Right lobe of liver (tissue), 6 donors: ENCODE measurements around the gene BRD1. TPM values are rescaled to one million over a fixed set of nuclear protein-coding genes. Genes with fewer than 3 reads are reported as not detected.

ENCODE experiments used
- ATAC-seq, 4 donors: fragments of 200-7000 bp; cut with Tn5 transposase; one replicate each; pipeline ENCODE4 v1.9.1; 2020; ENCODE audit warnings: mild to moderate bottlenecking in 4 of 4, moderate library complexity in 4 of 4
- DNase-seq, 3 donors: peaks; one replicate each; pipeline ENCODE4 v3.0.0-alpha.2; 2020
- H3K27ac ChIP-seq, 3 donors: fragments of 200-600 bp; one replicate each; pipeline ENCODE4 v1.8.0; 2022
- H3K27me3 ChIP-seq, 2 donors: fragments of 200-600 bp; one replicate each; pipeline ENCODE4 v1.8.0; 2022
- H3K36me3 ChIP-seq, 4 donors: fragments of 200-600 bp; sonication (generic) in 1 of 4; one replicate each; pipeline versions ENCODE4 v1.5.1 to v1.8.0; 2017 to 2022; ENCODE audit warnings: control low read depth in 1 of 4
- H3K4me1 ChIP-seq, 4 donors: fragments of 200-600 bp; sonication (generic) in 1 of 4; one replicate each; pipeline versions ENCODE4 v1.5.1 to v1.8.0; 2017 to 2022; ENCODE audit warnings: control low read depth in 1 of 4
- H3K4me3 ChIP-seq, 3 donors: fragments of 200-600 bp; one replicate each; pipeline ENCODE4 v1.8.0; 2022
- H3K9me3 ChIP-seq, 4 donors: fragments of 200-600 bp; sonication (generic) in 1 of 4; one replicate each; pipeline versions ENCODE4 v1.5.1 to v1.8.0; 2017 to 2022; ENCODE audit warnings: control low read depth in 1 of 4
- POLR2A ChIP-seq: fragments of 450-650 bp; IDR thresholded peaks from one replicate; pipeline ENCODE4 v1.6.1; 2017; ENCODE audit warnings: antibody characterized with exemption, mild to moderate bottlenecking
- WGBS: methylation state at CpG from one replicate; pipeline ENCODE4 v1.1.6; 2018; ENCODE audit warnings: low coverage, low lambda C conversion rate; ENCODE audit not compliant: insufficient coverage; ENCODE audit errors: missing lambda C conversion rate; 5-methylcytosine and 5-hydroxymethylcytosine counted together
- intact Hi-C, 2 donors: fragments of 100-400 bp; cut with DNase I; formaldehyde crosslinking; loops; one replicate each; pipeline versions ENCODE4 v1.11.2 to v1.14.1; 2022
- long read RNA-seq: library from polyadenylated mRNA; unstranded; transcript quantifications from one replicate; pipeline ENCODE4 v2.0.0, GENCODE V29; 2019
- total RNA-seq, 6 experiments: library from RNA; depleted of rRNA in 2 of 6; stranded (reverse); fragments of >200 nt in 2 of 6; fragmentation: NEBNext Ultra II Directional in 3 of 6; extraction: Animal tissue kit (Norgen Biotek cat#: 25700) in 3 of 6; gene quantifications; one replicate each; pipeline versions ENCODE4 v1.1.0 to v1.2.4, GENCODE V29; 2016 to 2023
- TF ChIP-seq, protein P1 (sequence below), 4 donors: fragments of 200-600 bp in 3 of 4; fragments of 450-650 bp in 1 of 4; IDR thresholded peaks; one replicate each; pipeline versions ENCODE4 v1.5.1 to v1.8.0; 2016 to 2022; ENCODE audit warnings: antibody characterized with exemption in 4 of 4, mild to moderate bottlenecking in 2 of 4
- donor health status: DM: no; HTN: yes; CAD: no.
- donor health status: DM: no; HTN: no; CAD: no.
- donor health status: DM: no; HTN: no; CAD: no.
- donor health status: DM: no; HTN: yes; CAD: no.
- donor health status: DM: no; HTN: yes; CAD: no.

The BRD1 gene
- total RNA-seq = 10 to 100 TPM in 5 of 6 experiments, 1 to 10 TPM in 1; 9.3 to 17.8 (median 11.6) TPM
- long read RNA-seq, partial matches to known transcripts = 2 of 2 reads
- long read RNA-seq, other reads (novel, unspliced or antisense) = 0 of 2 reads

DNA sequence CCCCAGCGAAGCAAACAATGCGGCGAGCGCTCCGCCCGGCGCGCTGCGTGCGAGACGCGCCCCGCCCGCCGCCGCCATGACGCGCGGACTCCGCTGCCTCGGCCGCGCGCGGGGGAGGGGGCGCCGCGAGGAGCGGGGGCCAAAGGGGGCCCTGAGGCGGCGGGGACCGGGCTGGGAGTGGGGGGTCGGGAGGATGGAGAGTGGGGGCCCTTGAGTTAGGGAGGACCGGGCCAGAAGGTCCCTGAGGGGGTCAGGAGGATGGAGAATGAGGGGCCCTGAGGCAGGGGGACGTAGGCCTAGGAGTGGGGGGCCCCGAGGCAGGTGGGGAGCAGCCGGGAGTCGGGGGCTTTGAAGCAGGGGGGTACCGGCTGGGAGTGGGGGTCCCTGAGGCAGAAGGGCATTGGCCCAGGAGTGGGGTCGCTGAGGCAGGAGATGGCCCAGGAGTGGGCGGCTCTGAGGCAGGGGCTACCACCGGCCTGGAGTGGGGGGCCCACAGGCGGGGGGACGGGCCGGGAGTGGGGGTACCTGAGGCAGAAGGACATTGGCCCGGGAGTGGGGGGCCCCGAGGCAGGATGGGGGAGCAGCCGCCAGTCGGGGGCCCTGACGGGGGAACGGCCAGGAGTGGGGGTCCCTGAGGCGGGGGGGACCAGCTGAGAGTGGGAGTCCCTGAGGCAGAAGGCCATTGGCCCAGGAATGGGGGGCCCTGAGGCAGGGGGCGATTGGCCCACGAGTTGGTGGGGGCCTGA is at the start of gene BRD1:
TSS of gene BRD1 (minus strand) at position 21 of the 746 bp plus-strand sequence. CDS start 3,556 bp downstream, outside the sequence.
- ATAC-seq = peak; percentile 70 to 81 (median 74)
- Histone ChIP-seq H3K4me1 (peaks cover 0 to 21% (median 7%) of the 10 kb centered on the region in 4 donors), H3K27ac (peak within 1 kb of the TSS; percentile 50 to 75 (median 65)), H3K9me3 (no peaks in the 10 kb centered on the region), H3K4me3 (peak within 1 kb of the TSS; percentile 77 to 82 (median 78)), H3K36me3 (peaks cover 2 to 11% (median 7%) of the 10 kb centered on the region in 4 donors), H3K27me3 (no peaks in the 10 kb centered on the region)
- WGBS = 6% methylated on average over 31 of the region's 54 CpGs
- DNase-seq = peak; percentile 72 to 75 (median 73)
- no peak for TF ChIP-seq POLR2A
- intact Hi-C loops = no loop called here

DNA sequence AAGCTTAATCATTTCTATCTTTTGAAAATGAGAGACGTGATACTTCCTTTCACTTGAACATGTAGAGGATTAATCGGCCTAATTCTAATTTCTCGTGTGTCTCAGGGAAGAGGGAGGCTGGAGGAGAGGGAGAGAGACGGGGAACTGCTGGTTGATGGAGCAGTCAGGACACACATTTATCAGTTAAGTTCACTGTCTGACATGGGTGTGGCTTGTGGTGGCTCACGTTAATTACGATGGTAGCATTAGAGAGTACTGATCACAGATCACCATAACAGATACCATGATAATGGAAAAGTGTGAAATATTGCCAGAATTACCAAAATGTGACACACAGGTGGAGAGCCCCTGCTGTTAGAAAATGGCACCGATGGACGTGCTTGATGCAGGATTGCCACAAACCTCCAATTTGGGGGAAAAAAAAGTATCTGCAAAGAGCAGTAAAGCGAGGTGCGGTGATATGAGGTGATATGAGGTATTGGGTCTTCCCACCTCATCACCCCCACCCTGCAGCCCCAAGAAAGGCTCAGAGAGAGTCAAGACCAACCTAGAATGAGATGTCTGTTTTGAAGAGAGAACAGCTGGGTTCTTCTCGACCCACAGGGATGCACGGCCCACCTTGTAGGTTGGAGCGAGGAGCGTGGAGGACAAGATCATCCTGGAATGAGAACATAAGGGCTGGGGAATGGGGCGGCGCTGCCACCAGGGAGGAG is 45.7 kb upstream of the BRD1 start:
- 91% methylated on average over 10 of the region's 16 CpGs for WGBS
- intact Hi-C loops = no loop called here
- TF ChIP-seq, protein P1, sequence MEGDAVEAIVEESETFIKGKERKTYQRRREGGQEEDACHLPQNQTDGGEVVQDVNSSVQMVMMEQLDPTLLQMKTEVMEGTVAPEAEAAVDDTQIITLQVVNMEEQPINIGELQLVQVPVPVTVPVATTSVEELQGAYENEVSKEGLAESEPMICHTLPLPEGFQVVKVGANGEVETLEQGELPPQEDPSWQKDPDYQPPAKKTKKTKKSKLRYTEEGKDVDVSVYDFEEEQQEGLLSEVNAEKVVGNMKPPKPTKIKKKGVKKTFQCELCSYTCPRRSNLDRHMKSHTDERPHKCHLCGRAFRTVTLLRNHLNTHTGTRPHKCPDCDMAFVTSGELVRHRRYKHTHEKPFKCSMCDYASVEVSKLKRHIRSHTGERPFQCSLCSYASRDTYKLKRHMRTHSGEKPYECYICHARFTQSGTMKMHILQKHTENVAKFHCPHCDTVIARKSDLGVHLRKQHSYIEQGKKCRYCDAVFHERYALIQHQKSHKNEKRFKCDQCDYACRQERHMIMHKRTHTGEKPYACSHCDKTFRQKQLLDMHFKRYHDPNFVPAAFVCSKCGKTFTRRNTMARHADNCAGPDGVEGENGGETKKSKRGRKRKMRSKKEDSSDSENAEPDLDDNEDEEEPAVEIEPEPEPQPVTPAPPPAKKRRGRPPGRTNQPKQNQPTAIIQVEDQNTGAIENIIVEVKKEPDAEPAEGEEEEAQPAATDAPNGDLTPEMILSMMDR (IDR thresholded peaks at IDR 0.05) = no peak
- TF ChIP-seq POLR2A = no peak
- ATAC-seq (no peak), DNase-seq (no peak)
- Histone ChIP-seq H3K36me3 (no peaks in the 10 kb centered on the region), H3K27me3 (no peaks in the 10 kb centered on the region), H3K4me3 (no peak overlapping the region), H3K4me1 (no peaks in the 10 kb centered on the region), H3K9me3 (no peaks in the 10 kb centered on the region), H3K27ac (no peak overlapping the region)

DNA sequence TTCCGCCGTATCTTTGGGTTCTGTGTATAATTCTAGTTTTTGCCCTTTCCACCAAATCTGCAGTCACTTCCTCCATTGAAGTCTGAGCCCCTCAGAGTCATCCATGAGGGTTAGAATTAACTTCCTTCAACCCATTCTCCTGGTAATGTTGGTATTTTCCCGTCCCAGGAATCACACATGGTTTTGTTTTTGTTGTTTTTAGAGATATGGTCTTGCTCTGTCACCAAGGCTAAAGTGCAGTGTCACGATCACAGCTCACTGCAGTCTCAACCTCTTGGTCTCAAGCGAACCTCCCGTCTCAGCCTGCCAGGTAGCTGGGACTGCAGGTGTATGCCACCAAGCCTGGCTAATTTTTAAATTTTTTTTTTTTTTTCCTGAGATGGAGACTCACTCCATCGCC is 44.7 kb upstream of the BRD1 start:
- Histone ChIP-seq H3K27ac (no peak overlapping the region), H3K4me3 (no peak overlapping the region), H3K36me3 (no peaks in the 10 kb centered on the region), H3K4me1 (peaks cover 0 to 4% (median 0%) of the 10 kb centered on the region in 4 donors), H3K9me3 (no peaks in the 10 kb centered on the region), H3K27me3 (no peaks in the 10 kb centered on the region)
- WGBS = 95% methylated on average over 7 of the region's 7 CpGs
- DNase-seq (no peak), ATAC-seq (no peak)
- TF ChIP-seq, protein P1 (IDR thresholded peaks at IDR 0.05) = no peak
- TF ChIP-seq POLR2A = no peak
- intact Hi-C loops = no loop called here

DNA sequence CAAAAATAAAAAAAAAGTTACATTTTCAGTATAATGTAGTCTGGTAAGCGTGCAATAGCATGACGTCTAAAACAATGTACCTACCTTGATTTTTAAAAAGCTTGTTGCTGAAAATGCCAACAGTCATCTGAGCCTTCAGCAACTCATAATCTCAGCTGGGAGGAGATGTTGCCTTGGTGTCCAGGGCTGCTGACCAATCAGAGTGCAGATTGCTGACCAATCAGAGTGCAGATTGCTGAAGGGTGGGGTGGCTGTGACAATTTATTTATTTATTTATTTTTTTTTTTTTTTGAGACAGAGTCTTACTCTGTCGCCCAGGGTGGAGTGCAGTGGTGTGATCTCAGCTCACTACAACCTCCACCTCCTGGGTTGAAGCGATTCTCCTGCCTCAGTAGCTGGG is 43.8 kb upstream of the BRD1 start:
- 100% methylated on average over 4 of the region's 4 CpGs for WGBS
- ATAC-seq = no peak
- intact Hi-C loops = no loop called here

More for the DNA sequence above, 43.8 kb upstream of the BRD1 start:
- H3K4me3 ChIP-seq = no peak overlapping the region
- H3K4me1 ChIP-seq = peaks cover 0 to 7% (median under 1%) of the 10 kb centered on the region in 4 donors
- H3K36me3 ChIP-seq = no peaks in the 10 kb centered on the region
- no peaks in the 10 kb centered on the region for H3K9me3 ChIP-seq
- TF ChIP-seq, protein P1 (IDR thresholded peaks at IDR 0.05) = no peak
- TF ChIP-seq POLR2A = no peak
- H3K27me3 ChIP-seq = no peaks in the 10 kb centered on the region
- no peak overlapping the region for H3K27ac ChIP-seq
- DNase-seq = no peak
